Muscle of arm (tissue), 12 donors: ENCODE measurements around the gene ADCY5. TPM values are rescaled to one million over a fixed set of nuclear protein-coding genes. Genes with fewer than 3 reads are reported as not detected.

Source experiments
- DNase-seq: peaks from one replicate; pipeline ENCODE4 v3.0.0-alpha.2; 2013
- polyA plus RNA-seq, 12 donors: library from polyadenylated mRNA; unstranded; fragments of 120-200 nt; gene quantifications; one replicate each; pipeline ENCODE4 v1.2.1, GENCODE V29; 2013; ENCODE audit not compliant: insufficient read length in 12 of 12

ADCY5 gene
- polyA plus RNA-seq, 12 donors, result 2.5 to 10.5 (median 4.3) TPM; not detected in 1

DNA sequence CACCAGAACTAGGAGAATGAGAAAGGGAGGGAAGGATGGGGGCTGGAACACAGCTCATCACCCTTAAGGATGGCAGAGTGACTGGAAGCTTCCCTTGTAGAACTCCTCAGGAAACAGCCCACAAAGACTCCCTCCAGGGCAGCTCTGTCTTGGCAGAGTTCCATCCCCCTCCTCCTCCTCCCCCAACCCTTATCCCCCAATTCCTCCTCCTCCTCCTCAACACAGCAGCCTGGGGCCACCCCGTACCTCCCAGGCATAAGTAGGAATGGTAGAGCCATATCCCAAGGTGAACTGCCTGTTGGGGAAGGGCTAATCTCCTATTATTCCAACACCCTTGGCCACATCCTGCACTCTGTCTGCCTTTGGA is 38.8 kb downstream of the ADCY5 start:
- DNase-seq, result no peak

DNA sequence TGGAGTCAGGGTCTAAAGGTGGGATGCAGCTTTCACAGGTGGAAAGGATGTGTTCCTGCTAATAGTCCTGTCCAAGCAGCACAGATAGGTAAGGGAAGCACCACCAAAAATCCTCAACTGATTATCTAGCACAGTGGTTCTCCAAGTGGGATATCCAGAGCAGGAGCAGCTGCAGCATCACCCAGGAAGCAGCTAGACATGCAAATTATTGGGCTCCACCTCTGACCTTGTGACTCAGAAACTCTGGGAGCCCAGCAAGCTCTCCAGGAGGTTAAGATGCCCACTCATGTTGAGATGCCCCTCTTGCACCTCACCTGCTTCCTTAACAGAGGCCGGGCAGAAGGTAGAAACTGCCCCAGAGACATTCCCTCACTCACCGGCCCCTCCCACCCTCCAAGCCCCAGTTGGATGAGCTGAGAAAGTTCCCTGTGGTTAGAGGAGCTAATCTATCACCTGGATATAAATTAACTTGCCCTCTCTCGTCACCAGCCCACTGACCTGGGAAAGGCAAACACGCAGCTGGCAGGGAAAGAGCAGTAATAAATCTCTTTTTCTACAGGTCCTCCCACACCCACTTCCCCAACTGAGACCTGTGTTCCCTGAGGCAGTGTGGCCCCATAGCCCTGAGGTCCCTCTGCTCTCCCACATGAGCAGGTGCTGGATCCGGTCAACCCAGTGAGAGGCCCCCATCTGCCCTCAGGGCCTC is 39.3 kb downstream of the ADCY5 start:
- DNase-seq, result no peak

DNA sequence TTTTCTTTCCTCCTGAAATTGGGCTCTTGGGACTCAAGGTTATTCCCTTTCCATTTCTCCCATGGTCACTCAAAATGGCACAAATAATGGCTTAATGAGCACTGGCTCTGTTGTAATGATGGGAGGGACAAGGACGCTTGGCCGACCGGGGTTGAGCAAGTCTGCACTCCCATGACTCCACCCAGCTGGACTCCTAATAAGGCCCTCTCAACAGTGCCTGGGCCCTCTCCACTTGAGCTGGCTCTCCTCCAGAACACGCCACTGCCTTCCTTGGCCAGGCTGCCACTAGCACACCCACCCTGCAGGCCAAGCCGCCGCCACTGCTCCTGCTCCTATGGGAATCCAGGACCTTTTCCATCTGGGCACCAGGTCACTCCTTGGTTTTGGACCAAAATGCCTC is 42.3 kb downstream of the ADCY5 start:
- no peak for DNase-seq

DNA sequence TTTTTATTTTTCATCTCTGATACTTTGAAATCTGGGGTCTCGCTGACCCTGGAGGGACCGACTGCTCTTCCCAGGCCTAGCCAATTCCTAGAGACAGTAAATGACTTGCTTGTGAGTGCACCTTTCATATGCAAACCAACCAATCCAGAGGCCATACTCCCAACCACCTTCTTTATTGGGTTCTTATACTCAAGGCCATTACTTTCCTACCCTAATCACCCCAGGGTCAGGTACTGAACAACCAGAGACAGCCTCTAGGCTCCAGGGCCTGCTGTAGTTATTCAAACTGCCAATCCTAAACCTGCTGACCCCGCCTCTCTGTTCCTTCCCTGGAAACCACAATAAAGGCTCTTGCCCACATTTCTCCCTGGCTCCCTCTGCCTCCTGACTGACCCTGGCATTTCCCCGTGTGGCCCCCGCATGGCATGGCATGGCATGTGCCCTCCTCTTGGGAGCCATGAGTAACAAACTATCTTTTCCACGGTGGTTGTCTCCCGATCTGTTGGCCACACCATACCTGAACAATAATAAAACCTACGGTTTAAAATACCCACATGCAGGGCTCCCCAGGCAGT is 42.9 kb downstream of the ADCY5 start:
- no peak for DNase-seq

DNA sequence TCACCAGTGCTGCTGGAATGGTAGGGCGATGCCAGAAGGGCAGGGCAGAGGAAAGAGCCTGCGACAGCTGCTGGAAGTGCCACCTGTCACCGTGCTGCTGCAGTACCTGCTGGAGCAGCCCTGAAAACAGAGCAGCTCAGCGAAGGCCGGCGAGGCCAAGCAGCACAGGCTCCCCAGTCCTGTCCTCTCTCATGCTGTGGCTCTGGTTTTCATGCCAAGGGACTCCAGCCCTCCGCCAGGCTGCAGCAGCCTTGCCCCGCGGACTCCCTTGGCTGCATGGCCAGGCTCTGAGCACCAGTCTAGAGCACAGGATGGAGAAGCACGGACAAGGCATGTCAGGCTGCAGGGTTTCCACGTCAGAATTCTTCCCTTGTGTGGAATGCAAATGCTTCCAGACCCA is 43.9 kb downstream of the ADCY5 start:
- no peak for DNase-seq

DNA sequence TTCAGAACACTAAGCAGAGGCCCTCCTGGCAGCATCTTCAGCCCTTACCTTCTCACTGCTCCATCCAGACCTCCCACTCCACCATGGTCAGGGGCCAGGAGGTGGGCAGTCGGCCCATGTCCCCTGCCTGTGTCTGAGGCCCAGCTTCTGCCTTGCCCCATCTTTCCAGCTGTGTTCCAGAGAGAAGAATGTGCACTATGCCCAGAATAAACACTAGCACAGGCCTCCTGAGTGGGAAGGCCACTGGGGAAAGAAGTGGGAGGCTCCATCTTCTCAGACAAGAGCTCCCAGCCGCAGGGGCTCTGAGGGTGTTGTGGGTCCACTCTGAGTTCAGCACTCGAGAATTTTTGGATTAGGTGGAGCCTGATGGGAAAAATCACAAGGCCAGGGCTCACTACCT is 44.5 kb downstream of the ADCY5 start:
- DNase-seq, result no peak

DNA sequence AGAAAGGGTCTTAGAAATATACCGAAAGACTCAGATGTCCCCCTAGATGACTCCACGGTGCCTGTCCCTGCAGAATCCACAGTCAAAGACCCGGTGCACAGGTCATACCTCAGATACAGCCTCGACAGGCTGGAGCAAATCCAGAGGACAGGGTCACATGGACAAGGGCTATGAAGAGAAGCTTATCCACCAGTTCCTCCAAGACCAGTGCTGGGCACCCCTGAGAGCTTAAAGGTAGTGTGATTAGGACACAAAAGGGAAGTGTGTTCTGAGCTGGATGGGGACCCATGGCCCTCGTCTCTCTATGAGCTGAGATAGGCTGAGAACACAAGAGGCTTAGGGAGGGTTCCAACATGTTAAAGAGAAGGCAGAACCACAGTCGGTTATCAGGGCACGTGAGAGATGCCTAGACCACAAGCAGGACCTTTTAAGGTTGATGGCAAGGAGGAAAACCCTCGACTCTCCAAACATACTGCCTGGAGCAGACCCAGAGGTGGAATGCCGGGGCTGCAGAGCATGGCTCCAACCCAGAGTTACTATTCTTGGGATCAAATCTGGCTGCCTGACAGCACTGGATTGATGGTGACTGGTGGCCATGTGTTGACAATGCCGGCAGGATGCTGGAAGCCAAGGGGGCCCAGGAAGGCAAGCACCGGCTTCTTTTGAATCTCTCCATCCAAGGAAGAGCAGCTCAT is 46.9 kb downstream of the ADCY5 start:
- no peak for DNase-seq

DNA sequence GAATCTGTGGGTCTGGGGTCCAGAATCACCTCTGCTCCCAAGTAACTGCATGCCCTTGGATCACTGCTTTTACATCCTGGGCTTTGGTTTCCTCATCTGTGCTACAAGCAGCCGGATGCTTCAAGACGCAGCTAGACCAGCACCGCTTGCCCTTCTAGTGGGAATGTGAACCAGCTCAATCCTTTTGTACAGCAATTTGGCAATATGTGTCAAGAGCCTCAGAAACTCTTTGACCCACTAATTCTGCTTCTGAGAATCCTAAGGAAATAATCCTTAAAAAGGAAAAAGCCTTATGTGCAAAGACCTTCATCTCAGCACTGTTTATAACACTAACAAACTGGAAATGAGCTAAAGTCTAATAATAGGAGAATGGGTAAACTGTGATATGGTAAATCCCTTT is 48.7 kb downstream of the ADCY5 start:
- no peak for DNase-seq

DNA sequence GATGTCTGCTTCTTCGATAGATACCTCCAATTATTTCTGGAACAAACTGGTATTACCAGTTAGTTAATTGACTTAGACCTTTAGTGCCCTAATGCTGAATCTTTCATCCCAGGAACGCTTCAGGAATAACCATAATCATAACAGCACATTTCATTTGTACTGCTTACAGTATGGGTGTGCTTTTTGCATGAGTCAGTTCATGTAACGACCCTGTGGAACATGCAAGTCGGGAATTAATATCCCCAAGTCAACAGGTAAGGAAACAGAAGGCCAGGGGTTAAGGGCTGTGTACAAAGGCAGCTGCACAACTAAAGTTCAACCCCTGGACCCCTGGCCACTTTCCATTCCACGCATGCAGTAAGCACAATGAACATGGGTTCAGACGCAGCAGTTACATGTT is 49.2 kb downstream of the ADCY5 start:
- DNase-seq, result no peak

DNA sequence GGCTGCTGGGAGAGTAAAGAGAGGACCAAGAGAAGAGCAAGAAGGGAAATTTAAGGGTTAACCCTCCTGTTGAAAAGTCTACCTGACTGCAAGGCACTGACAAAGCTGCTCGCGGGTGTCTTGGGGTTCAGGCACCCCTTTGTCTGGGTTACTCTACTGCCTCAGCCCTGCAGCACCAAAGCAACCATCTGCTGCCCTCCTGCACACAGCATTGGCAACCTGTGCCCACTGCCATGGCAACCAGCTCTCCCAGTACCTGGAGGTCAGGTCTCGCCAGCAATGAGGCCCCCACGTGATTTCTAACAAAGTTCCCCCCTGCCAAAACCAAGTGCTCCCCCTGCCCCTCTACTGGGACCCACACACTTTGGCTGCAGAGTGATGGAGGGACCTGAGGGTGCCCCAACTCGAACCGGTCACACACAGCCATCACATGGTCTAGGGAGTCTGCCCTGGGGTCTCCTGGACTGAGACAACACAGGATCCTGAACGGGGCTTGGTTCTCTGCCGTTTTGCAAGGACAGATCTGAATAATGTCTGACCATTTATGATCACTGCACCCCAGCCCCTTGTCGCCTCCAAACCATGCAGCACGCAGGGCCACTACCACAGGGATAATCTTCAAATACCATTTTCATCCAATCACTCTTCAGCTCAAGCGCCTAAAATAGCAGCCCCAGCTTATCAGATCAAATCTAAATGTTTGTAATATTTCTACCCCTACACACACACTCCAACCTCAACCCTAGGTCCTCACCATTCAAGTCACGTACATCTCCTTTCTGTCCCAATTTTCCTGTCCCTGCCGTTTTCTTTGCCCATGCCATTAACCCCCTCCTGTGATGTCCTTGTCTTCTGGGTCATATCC is 50.7 kb downstream of the ADCY5 start:
- no peak for DNase-seq

DNA sequence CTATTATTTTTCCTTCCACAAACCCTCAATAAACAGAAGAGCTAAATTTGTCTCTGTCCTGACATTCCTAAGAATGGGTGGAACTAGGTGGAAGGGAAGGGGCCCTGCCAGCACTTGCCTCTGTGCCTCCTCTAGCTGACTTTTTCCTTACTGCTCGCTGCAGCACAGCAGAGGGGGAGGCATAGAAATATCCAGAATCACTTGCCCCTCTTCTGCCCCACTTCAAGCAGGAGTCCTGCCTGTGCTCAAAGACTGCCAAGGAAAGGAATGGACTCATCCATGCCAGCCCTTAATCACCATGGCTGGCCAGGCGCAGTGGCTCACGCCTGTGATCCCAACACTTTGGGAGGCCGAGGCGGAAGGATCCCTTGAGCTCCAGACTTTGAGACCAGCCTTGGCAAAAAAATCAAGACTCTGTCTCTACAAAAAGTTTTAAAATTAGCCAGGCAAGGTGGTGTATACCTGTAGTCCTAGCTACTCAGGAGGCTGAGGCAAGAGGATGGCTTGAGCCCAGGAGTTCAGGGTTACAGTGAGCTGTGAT is 51.8 kb downstream of the ADCY5 start:
- no peak for DNase-seq

DNA sequence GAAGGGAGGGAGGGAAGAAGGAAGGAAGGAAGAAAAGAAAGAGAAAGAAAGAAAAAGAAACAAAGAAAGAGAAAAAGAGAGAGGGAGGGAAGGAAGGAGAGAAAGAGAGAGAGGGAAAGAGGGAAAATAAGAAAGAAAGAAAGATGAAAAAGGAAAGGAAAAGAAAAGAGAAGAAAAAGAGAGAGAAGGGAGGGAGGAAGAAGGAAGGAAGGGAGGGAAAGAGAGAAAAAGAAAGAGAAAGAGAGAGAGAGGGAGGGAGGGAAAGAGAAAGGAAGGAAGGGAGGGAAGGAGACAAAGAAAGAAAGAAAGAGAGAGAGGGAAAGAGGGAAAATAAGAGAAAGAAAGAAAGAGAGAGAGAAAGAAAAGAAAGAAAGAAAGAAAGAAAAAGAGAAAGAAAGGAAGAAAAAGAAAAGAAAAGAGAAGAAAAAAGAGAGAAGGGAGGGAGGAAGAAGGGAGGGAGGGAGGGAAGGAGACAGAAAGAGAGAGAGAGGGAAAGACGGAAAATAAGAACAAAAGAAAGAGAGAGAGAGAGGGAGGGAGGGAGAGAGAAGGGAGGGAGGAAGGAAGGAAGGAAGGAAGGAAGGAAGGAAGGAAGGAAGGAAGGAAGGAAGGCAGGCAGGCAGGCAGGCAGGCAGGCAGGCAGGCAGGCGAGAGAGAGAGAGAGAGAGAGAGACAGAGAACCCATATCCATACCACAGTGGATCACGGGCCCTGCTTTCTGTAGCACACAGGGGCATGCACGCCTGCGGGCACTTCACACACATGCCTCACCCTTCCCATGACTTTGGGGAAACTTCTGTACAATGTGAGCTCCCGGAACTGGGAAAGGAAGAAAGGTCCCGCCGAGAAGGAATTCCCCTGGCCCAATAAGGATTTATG is 52.5 kb downstream of the ADCY5 start:
- DNase-seq, result no peak

DNA sequence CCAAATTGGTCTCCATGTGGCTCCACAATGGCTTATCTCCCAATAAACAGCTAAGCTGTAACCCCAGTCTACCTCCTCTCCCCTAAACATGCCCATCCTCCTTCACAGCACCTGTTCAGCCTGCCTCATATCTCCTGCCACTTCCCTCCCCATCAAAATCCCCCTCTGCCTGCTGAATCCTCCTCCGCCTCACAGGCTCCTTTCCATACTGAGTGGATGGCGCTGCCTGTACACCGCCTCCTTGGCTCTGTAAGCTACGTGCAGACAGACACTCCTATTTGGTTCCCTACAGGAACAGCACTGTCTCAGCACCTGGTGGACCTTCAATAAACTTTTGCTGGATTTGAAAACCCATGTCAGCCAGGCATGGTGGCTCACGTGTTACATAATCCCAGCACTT is 53.7 kb downstream of the ADCY5 start:
- no peak for DNase-seq

DNA sequence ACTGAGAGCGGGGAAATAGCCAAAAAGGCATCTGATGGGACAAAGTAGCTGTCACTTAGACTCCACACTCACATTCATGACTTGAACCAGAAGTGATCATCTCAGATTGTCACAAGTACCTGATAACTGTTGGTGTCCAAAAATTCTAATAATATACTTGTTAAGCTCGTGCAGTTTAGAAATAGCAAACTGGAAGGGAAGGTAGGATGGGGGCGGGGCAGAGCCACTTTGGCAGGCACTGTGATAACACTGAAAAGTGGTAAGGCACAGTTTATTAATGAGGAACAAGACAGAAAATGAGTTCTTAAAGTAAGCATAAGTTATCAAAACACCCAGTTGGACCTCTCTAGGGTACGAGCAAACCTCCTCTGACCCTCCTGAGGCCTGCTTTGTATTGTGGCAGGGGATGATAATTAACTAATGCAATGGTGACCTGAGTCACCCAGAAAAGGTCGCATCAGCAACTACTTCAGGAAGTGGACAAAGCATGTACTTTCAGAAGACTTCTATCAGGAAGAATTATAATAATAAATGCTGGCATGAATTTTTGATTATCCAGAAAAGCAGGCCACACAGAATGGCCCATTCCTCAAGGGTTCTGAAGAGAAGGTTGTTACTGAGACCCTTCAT is 54.4 kb downstream of the ADCY5 start:
- DNase-seq, result no peak

DNA sequence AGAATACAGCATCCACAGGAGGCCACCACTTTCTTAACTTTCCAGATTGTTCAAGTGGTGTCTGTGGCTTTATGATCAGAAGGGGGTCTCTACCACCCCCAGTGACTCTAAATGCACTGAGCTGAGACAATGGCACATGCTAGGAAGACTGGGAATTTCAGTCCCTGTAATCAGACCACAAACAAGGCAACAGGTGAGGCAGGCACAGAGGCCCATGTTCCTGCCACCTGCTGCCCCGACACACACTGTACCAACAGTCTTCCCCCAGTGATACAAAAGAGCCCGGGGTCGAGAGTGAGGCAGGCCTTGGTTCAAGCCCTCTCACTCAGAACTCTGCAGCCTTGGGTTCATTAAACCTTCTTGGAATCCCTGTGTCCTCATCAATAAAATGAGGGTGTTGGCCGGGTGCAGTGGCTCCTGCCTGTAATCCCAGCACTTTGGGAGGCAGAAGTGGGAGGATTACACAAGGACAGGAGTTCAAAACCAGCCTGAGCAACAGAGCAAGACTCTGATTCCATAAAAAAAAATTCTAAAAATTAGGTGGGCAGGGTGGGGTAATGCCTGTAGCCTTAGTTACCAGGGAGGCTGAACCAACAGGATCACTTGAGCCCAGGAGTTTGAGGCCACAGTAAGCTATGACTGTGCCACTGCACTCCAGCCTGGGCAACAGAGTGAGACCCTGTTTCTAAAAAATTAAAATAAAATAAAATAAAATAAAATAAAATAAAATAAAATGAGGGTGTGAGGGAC is 55.8 kb downstream of the ADCY5 start:
- no peak for DNase-seq

DNA sequence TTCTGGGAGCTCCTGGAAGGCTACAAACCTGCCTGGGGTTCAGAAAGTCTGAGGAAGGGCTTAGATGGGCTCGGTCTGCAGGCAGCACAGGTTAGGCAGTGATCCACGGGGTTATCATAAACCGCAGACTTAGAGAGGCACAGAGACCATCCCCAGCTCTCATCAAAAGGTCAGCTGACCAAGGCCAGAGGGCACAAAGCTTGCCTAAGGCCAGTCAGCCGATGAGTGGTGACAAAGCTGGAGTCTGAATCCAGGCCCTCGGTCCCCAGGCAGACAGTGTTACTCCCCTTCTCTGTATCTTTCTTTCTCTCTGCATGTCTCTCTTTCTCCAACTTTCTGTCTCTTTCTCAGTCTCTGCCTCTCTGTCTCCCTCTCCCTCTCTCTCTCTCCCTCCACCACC is 56.5 kb downstream of the ADCY5 start:
- DNase-seq, result no peak

DNA sequence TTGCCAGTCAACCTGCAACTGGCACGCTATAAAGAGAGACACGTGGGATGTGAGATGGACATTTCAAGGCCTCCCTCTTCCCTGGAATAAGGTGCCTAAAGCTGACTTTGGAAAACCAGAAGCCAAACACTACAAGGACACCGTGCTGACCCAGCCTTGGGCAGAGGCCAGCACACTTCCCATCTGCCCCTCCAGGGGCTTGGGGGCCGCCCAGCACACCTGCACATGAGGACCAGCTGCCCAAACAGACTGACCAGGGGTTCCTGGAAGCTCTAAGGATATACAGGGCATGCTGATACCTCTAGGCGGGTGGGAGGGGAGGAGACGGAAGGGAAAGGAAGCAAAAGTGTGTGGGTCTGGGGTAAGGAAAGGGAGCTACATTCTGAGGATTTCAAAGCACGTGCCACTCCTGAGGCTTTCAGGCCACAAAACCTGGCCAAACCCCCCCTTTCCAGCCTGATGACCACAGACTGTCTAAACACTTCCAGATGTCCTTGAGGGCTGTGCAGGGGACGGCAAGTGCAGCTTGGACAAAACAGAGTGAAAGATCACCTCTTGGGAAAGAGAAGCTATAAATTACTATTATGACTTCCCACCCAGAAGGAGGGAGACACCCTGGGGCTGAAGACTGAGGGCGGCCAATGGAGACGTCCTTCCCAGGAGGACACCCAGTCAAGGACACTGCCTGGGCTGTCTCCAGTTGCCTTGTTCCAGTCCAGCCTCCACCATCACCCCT is 57.9 kb downstream of the ADCY5 start:
- DNase-seq, result peak; percentile 33

DNA sequence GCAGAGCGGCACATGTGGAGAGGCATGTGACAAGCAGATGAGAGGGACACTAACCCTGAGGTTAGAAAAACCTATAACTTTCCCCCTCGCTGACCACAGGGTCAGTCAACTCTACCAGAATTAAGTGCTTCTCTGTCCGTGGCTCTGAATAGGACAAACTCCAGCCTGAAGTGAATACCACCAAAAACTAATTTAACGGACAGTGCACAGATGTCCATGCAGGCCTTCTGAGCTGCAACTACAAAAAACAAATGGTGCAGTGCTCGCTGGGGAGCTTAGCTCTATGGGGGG is 59.3 kb downstream of the ADCY5 start:
- DNase-seq, result no peak
